CD4-positive, alpha-beta T cell treated with Interleukin-15 for 4 hours (primary cell): Measurements from ENCODE around the gene PTH1R.

ENCODE experiments used
- DNase-seq: peaks from one replicate; pipeline ENCODE4 v3.0.0-alpha.2; 2020; ENCODE audit warnings: low spot score

PTH1R gene

GRCh38 chr3:46947981-46948791 is 70.7 kb downstream of the PTH1R start:
- DNase-seq, result peak; percentile 88

- no peak for DNase-seq
These were observed 71.5 kb downstream of the PTH1R start for GRCh38 chr3:46948830-46949671.

GRCh38 chr3:46950177-46950576 is 72.7 kb downstream of the PTH1R start:
- no peak for DNase-seq

GRCh38 chr3:46950650-46951241 is 73.2 kb downstream of the PTH1R start:
- DNase-seq, result no peak

- no peak for DNase-seq
These were observed 75.3 kb downstream of the PTH1R start for GRCh38 chr3:46952813-46953212.
